WTC11 (cell line): ENCODE data around the gene TCF7L1.

Source experiments
- HMGA2 ChIP-seq: fragments of 250-450 bp; sonication (Bioruptor Pico); IDR thresholded peaks from 2 replicates; pipeline ENCODE4 v1.4.0; 2021; ENCODE audit warnings: mild to moderate bottlenecking, moderate library complexity
- ZBTB21 ChIP-seq: sonication (generic); formaldehyde crosslinking; IDR thresholded peaks from 2 replicates; pipeline ENCODE4 v1.8.1; 2023; ENCODE audit warnings: mild to moderate bottlenecking, missing genetic modification reagents, borderline replicate concordance
- TF ChIP-seq, protein P1 (sequence below): fragments of 200-600 bp; IDR thresholded peaks from 2 replicates; pipeline ENCODE4 v1.8.0; 2022; ENCODE audit warnings: antibody characterized with exemption

GRCh38 chr2:85170938-85171475 lies 37.8 kb downstream of the TCF7L1 start:
- TF ChIP-seq, protein P1, sequence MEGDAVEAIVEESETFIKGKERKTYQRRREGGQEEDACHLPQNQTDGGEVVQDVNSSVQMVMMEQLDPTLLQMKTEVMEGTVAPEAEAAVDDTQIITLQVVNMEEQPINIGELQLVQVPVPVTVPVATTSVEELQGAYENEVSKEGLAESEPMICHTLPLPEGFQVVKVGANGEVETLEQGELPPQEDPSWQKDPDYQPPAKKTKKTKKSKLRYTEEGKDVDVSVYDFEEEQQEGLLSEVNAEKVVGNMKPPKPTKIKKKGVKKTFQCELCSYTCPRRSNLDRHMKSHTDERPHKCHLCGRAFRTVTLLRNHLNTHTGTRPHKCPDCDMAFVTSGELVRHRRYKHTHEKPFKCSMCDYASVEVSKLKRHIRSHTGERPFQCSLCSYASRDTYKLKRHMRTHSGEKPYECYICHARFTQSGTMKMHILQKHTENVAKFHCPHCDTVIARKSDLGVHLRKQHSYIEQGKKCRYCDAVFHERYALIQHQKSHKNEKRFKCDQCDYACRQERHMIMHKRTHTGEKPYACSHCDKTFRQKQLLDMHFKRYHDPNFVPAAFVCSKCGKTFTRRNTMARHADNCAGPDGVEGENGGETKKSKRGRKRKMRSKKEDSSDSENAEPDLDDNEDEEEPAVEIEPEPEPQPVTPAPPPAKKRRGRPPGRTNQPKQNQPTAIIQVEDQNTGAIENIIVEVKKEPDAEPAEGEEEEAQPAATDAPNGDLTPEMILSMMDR = no peak
- TF ChIP-seq HMGA2 (CRISPR knock-in tag) (no peak), ZBTB21 (CRISPR knock-in tag) (no peak)
